ENCODE measurements around the gene CCDC80.

The CCDC80 gene

GRCh38 chr3:112647122-112647521 lies 6.2 kb upstream of the CCDC80 start:
- no peak overlapping the region for H3K27ac ChIP-seq
- TF ChIP-seq, protein P1, sequence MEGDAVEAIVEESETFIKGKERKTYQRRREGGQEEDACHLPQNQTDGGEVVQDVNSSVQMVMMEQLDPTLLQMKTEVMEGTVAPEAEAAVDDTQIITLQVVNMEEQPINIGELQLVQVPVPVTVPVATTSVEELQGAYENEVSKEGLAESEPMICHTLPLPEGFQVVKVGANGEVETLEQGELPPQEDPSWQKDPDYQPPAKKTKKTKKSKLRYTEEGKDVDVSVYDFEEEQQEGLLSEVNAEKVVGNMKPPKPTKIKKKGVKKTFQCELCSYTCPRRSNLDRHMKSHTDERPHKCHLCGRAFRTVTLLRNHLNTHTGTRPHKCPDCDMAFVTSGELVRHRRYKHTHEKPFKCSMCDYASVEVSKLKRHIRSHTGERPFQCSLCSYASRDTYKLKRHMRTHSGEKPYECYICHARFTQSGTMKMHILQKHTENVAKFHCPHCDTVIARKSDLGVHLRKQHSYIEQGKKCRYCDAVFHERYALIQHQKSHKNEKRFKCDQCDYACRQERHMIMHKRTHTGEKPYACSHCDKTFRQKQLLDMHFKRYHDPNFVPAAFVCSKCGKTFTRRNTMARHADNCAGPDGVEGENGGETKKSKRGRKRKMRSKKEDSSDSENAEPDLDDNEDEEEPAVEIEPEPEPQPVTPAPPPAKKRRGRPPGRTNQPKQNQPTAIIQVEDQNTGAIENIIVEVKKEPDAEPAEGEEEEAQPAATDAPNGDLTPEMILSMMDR (conservative IDR thresholded peaks at IDR 0.05), result no peak

GRCh38 chr3:112646623-112647022 lies 5.7 kb upstream of the CCDC80 start:
- TF ChIP-seq, protein P1 (conservative IDR thresholded peaks at IDR 0.05), result no peak
- no peak overlapping the region for H3K27ac ChIP-seq

DNA sequence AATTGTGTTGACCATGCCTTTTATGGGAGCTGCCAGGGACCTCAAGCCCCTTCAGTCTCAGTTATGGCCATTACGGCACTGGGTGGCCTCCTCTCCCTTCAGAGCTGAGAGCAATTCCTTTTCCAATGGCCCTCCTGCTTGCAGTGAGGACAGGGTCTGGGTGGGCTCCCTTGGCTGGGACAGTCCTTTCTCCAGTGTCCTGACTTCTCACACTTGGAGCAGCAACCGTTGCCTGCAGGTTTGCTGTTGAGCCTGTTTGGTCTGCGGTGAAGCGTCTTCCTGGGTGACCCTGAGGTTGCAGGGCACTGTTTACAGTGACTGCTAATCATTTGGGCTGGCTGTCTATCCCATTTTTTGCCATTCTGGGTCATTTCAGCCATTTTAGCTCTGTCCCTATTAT lies 3.5 kb upstream of the CCDC80 start:
- TF ChIP-seq, protein P1 (conservative IDR thresholded peaks at IDR 0.05), result no peak
- H3K27ac ChIP-seq, result no peak overlapping the region

GRCh38 chr3:112643621-112644240 lies 2.8 kb upstream of the CCDC80 start:
- H3K27ac ChIP-seq, result no peak overlapping the region
- TF ChIP-seq, protein P1 (conservative IDR thresholded peaks at IDR 0.05), result no peak

- H3K27ac ChIP-seq, result no peak overlapping the region
- TF ChIP-seq, protein P1 (conservative IDR thresholded peaks at IDR 0.05), result peak; percentile 91
These were observed 2.1 kb upstream of the CCDC80 start for GRCh38 chr3:112642912-112643506.

- TF ChIP-seq, protein P1 (conservative IDR thresholded peaks at IDR 0.05), result no peak
- H3K27ac ChIP-seq, result no peak overlapping the region
These were observed 540 bp downstream of the CCDC80 start for GRCh38 chr3:112640276-112640929.

- TF ChIP-seq, protein P1 (conservative IDR thresholded peaks at IDR 0.05), result no peak
- H3K27ac ChIP-seq, result no peak overlapping the region
These were observed 1.3 kb downstream of the CCDC80 start for GRCh38 chr3:112639455-112640225.
